ENCODE measurements around the gene FAM13A. TPM values are rescaled to one million over a fixed set of nuclear protein-coding genes. Genes with fewer than 3 reads are reported as not detected.

Gene FAM13A
- total RNA-seq, 1 experiment from 2014 or later, result 26.7 TPM

DNA sequence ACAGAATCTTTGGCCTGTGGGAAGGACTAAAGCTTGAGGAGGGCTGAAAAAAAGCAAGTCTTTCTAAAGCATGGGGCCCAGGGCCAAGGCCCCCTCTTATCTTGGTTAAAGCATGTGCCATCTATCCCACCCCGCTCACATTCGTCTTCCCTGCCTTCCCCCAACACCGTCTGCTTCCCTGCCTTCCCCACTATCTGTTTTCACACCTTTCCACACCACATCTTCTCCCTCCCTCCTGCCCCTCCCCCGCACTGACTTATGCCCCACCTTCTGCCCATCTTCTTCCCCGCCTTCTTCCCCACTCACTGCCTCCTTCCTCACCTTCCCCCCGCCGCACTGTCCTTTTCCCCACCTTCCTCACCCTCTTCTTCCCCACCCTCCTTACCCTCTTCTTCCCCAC lies 358.5 kb downstream of the FAM13A start:
- DNase-seq, result no peak
- no peak overlapping the region for H3K4me3 ChIP-seq
- H3K4me1 ChIP-seq (replicated peaks; ENCODE audit: insufficient read depth), result no peaks in the 10 kb centered on the region
- no peaks in the 10 kb centered on the region for H3K27me3 ChIP-seq (ENCODE audit: insufficient read depth, low read depth)
- H3K9me2 ChIP-seq (ENCODE audit: insufficient read depth), result no peaks in the 10 kb centered on the region
- TF ChIP-seq EZH2 (IDR thresholded peaks at IDR 0.05; ENCODE audit: low read depth), result no peak
- TF ChIP-seq, protein P1, sequence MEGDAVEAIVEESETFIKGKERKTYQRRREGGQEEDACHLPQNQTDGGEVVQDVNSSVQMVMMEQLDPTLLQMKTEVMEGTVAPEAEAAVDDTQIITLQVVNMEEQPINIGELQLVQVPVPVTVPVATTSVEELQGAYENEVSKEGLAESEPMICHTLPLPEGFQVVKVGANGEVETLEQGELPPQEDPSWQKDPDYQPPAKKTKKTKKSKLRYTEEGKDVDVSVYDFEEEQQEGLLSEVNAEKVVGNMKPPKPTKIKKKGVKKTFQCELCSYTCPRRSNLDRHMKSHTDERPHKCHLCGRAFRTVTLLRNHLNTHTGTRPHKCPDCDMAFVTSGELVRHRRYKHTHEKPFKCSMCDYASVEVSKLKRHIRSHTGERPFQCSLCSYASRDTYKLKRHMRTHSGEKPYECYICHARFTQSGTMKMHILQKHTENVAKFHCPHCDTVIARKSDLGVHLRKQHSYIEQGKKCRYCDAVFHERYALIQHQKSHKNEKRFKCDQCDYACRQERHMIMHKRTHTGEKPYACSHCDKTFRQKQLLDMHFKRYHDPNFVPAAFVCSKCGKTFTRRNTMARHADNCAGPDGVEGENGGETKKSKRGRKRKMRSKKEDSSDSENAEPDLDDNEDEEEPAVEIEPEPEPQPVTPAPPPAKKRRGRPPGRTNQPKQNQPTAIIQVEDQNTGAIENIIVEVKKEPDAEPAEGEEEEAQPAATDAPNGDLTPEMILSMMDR (conservative IDR thresholded peaks at IDR 0.05), result no peak
- no peak overlapping the region for H3K4me2 ChIP-seq
- H2AFZ ChIP-seq, result no peak overlapping the region
- CTCF ChIA-PET, result interaction anchor here (0.6 kb wide), 1 partner anchor 28 kb away, joined by 11 read pairs; no protein-coding TSS in a partner anchor
- H3K36me3 ChIP-seq (ENCODE audit: low read depth), result no peaks in the 10 kb centered on the region
- no TSS peak for BruUV-seq (replicated peaks)
- no peaks in the 10 kb centered on the region for H4K20me1 ChIP-seq (ENCODE audit: insufficient read depth)
- intact Hi-C loops (cut with micrococcal nuclease; ENCODE audit: unreplicated experiment), result no loop called here
- POLR2A ChIA-PET (ENCODE audit: unreplicated experiment), result interaction anchor here (0.7 kb wide), 1 partner anchor 292 kb away, joined by 5 read pairs; no protein-coding TSS in a partner anchor
- H3K27ac ChIP-seq, result no peak overlapping the region
- H3K9me3 ChIP-seq (ENCODE audit: insufficient read depth, low read depth), result no peaks in the 10 kb centered on the region
- no peaks in the 10 kb centered on the region for H3F3A ChIP-seq (ENCODE audit: insufficient read depth, low read depth)
- H3K79me2 ChIP-seq (ENCODE audit: low read depth), result no peaks in the 10 kb centered on the region

- intact Hi-C loops (cut with micrococcal nuclease; ENCODE audit: unreplicated experiment), result no loop called here
- TF ChIP-seq, protein P1 (conservative IDR thresholded peaks at IDR 0.05), result no peak
- TF ChIP-seq EZH2 (IDR thresholded peaks at IDR 0.05; ENCODE audit: low read depth), result no peak
- Histone ChIP-seq H3K27me3 (ENCODE audit: insufficient read depth, low read depth) (no peaks in the 10 kb centered on the region), H3K9me3 (ENCODE audit: insufficient read depth, low read depth) (no peaks in the 10 kb centered on the region), H3K27ac (no peak within 1 kb of the TSS), H4K20me1 (ENCODE audit: insufficient read depth) (no peaks in the 10 kb centered on the region), H3K36me3 (ENCODE audit: low read depth) (no peaks in the 10 kb centered on the region), H3K79me2 (ENCODE audit: low read depth) (no peaks in the 10 kb centered on the region), H2AFZ (peak within 1 kb of the TSS; percentile 58; the same call in 1 of the 2 replicates), H3K4me3 (peak within 1 kb of the TSS; percentile 48; the same call in 1 of the 2 replicates), H3K4me1 (replicated peaks; ENCODE audit: insufficient read depth) (no peaks in the 10 kb centered on the region), H3F3A (ENCODE audit: insufficient read depth, low read depth) (no peaks in the 10 kb centered on the region), H3K4me2 (peak within 1 kb of the TSS; percentile 67), H3K9me2 (ENCODE audit: insufficient read depth) (no peaks in the 10 kb centered on the region)
- no TSS peak for BruUV-seq (replicated peaks)
- POLR2A ChIA-PET (ENCODE audit: unreplicated experiment), result interaction anchor here (0.7 kb wide), 1 partner anchor 293 kb away, joined by 5 read pairs; no protein-coding TSS in a partner anchor
- peak in 1 of 2 experiments; percentile 14 for DNase-seq
- CTCF ChIA-PET, result interaction anchor here (0.6 kb wide), 1 partner anchor 28 kb away, joined by 11 read pairs; no protein-coding TSS in a partner anchor
Measured at GRCh38 chr4:88697588-88698329, 359.2 kb downstream of the FAM13A start, which contains the start of gene NAP1L5. NAP1L5 (minus strand) TSS chr4:88697829; CDS start chr4:88697754, 75 bp downstream.

- H3K9me2 ChIP-seq (ENCODE audit: insufficient read depth), result no peaks in the 10 kb centered on the region
- CTCF ChIA-PET, result no interaction called here
- no peaks in the 10 kb centered on the region for H3K9me3 ChIP-seq (ENCODE audit: insufficient read depth, low read depth)
- H3K27me3 ChIP-seq (ENCODE audit: insufficient read depth, low read depth), result no peaks in the 10 kb centered on the region
- H3K4me2 ChIP-seq, result peak overlapping the region; percentile 67
- DNase-seq, result no peak
- TF ChIP-seq EZH2 (IDR thresholded peaks at IDR 0.05; ENCODE audit: low read depth), result no peak
- TF ChIP-seq, protein P1 (conservative IDR thresholded peaks at IDR 0.05), result no peak
- intact Hi-C loops (cut with micrococcal nuclease; ENCODE audit: unreplicated experiment), result no loop called here
- POLR2A ChIA-PET (ENCODE audit: unreplicated experiment), result no interaction called here
- H3K4me3 ChIP-seq, result peak overlapping the region; percentile 48; the same call in 1 of the 2 replicates
- H3K27ac ChIP-seq, result no peak overlapping the region
- BruUV-seq (replicated peaks), result no TSS peak
- no peaks in the 10 kb centered on the region for H3F3A ChIP-seq (ENCODE audit: insufficient read depth, low read depth)
- no peaks in the 10 kb centered on the region for H3K79me2 ChIP-seq (ENCODE audit: low read depth)
- H4K20me1 ChIP-seq (ENCODE audit: insufficient read depth), result no peaks in the 10 kb centered on the region
- H3K4me1 ChIP-seq (replicated peaks; ENCODE audit: insufficient read depth), result no peaks in the 10 kb centered on the region
- H3K36me3 ChIP-seq (ENCODE audit: low read depth), result no peaks in the 10 kb centered on the region
- no peak overlapping the region for H2AFZ ChIP-seq
Measured at GRCh38 chr4:88697141-88697540, 359.8 kb downstream of the FAM13A start.

Data from PC-9 (cell line).